GM21526 (cell line): ENCODE results near the gene BLACAT1.
"Not testable (repeated sequence)": the region's sequence is repeated elsewhere in the genome, so short reads cannot be mapped to it uniquely, and the experiment has no call there.

Source experiments
- ATAC-seq: cut with Tn5 transposase; IDR thresholded peaks from one replicate; pipeline ENCODE4 v1.9.1; 2021; ENCODE audit warnings: moderate library complexity; ENCODE audit not compliant: unreplicated experiment, low FRiP score

The BLACAT1 gene

GRCh38 chr1:205421798-205422197 lies 34.0 kb downstream of the BLACAT1 start, which contains the start of gene LEMD1:
LEMD1 (minus strand) TSS chr1:205422056; CDS start chr1:205420536, 1,520 bp downstream.
- no peak for ATAC-seq

GRCh38 chr1:205420938-205421337 lies 34.9 kb downstream of the BLACAT1 start:
- ATAC-seq, result no peak

GRCh38 chr1:205417870-205418635 lies 37.8 kb downstream of the BLACAT1 start:
- ATAC-seq, result no peak

- ATAC-seq, result no peak
Measured at GRCh38 chr1:205416322-205416721, 39.5 kb downstream of the BLACAT1 start.

GRCh38 chr1:205410581-205411298 lies 45.1 kb downstream of the BLACAT1 start:
- no peak for ATAC-seq

- no peak for ATAC-seq
Measured at GRCh38 chr1:205407970-205408369, 47.9 kb downstream of the BLACAT1 start.

GRCh38 chr1:205406252-205406651 lies 49.6 kb downstream of the BLACAT1 start:
- ATAC-seq, result not testable (repeated sequence)
